Stimulated activated CD4-positive, alpha-beta T cell treated with anti-CD3 and anti-CD28 coated beads, Interleukin-2, amount 100 ng/mL, for 48 hours (primary cell): ENCODE measurements around the gene ST6GALNAC2.
"Not testable (repeated sequence)": the region's sequence is repeated elsewhere in the genome, so short reads cannot be mapped to it uniquely, and the experiment has no call there.

Experiments used
- DNase-seq, 2 donors: peaks; one replicate each; pipeline ENCODE4 v3.0.0-alpha.2; 2020

The ST6GALNAC2 gene

GRCh38 chr17:76585649-76586593, at the start of gene ST6GALNAC2:
ST6GALNAC2 (minus strand) TSS chr17:76585860; CDS start chr17:76585808, 52 bp downstream.
- DNase-seq, result peak in 1 of 2 donors; percentile 34

GRCh38 chr17:76635039-76635438, 49.4 kb upstream of the ST6GALNAC2 start:
- DNase-seq, result no peak

- no peak for DNase-seq
These were observed 48.1 kb upstream of the ST6GALNAC2 start for GRCh38 chr17:76633628-76634328.

- DNase-seq, result no peak
These were observed 46.3 kb upstream of the ST6GALNAC2 start for GRCh38 chr17:76631821-76632565.

- no peak for DNase-seq
These were observed 44.5 kb upstream of the ST6GALNAC2 start for GRCh38 chr17:76630151-76630550.

- no peak for DNase-seq
These were observed 41.9 kb upstream of the ST6GALNAC2 start for GRCh38 chr17:76627510-76627909.

GRCh38 chr17:76626442-76626841, 40.8 kb upstream of the ST6GALNAC2 start:
- no peak for DNase-seq

- no peak for DNase-seq
These were observed 39.8 kb upstream of the ST6GALNAC2 start for GRCh38 chr17:76625496-76625895.

GRCh38 chr17:76623271-76624146, 37.8 kb upstream of the ST6GALNAC2 start:
- DNase-seq, result peak; percentile 77 to 82

- no peak for DNase-seq
These were observed 32.2 kb upstream of the ST6GALNAC2 start for GRCh38 chr17:76617838-76618237.

- no peak for DNase-seq
These were observed 29.4 kb upstream of the ST6GALNAC2 start for GRCh38 chr17:76614912-76615617.

GRCh38 chr17:76614064-76614759, 28.6 kb upstream of the ST6GALNAC2 start:
- DNase-seq, result not testable (repeated sequence)

GRCh38 chr17:76612977-76613851, 27.6 kb upstream of the ST6GALNAC2 start:
- no peak for DNase-seq

GRCh38 chr17:76612465-76612864, 26.8 kb upstream of the ST6GALNAC2 start:
- no peak for DNase-seq

GRCh38 chr17:76611758-76612157, 26.1 kb upstream of the ST6GALNAC2 start:
- no peak for DNase-seq

GRCh38 chr17:76611080-76611749, 25.6 kb upstream of the ST6GALNAC2 start:
- DNase-seq, result not testable (repeated sequence)

GRCh38 chr17:76606685-76607084, 21.0 kb upstream of the ST6GALNAC2 start:
- not testable (repeated sequence) for DNase-seq

GRCh38 chr17:76601065-76601464, 15.4 kb upstream of the ST6GALNAC2 start:
- DNase-seq, result no peak
